Astrocyte (in vitro differentiated cells and primary cell): ENCODE results near the gene BUB1B. TPM values are rescaled to one million over a fixed set of nuclear protein-coding genes. Genes with fewer than 3 reads are reported as not detected.
"Not testable (repeated sequence)": the region's sequence is repeated elsewhere in the genome, so short reads cannot be mapped to it uniquely, and the experiment has no call there.

ENCODE experiments used
- DNase-seq: peaks from one replicate; pipeline ENCODE4 v3.0.0-alpha.2; 2010; ENCODE audit warnings: low read depth
- FAIRE-seq: peaks from 2 replicates; lab custom pipeline; 2011; peaks lifted over from hg19 to GRCh38; lab: Jason Lieb, UNC
- H2AFZ ChIP-seq: 2 replicates; pipeline ENCODE4 v1.6.0; 2012; ENCODE audit warnings: low read depth, low read length, inconsistent platforms
- H3K27ac ChIP-seq: 2 replicates; pipeline ENCODE4 v1.5.1; 2011; ENCODE audit warnings: low read depth, low read length, inconsistent platforms
- H3K27me3 ChIP-seq: 2 replicates; pipeline ENCODE4 v1.6.0; 2011; ENCODE audit warnings: low read length, inconsistent platforms; ENCODE audit not compliant: insufficient read depth
- H3K36me3 ChIP-seq: 2 replicates; pipeline ENCODE4 v1.5.1; 2011; ENCODE audit warnings: low read length, inconsistent platforms; ENCODE audit not compliant: insufficient read depth
- H3K4me1 ChIP-seq: 2 replicates; pipeline ENCODE4 v1.5.1; 2011; ENCODE audit warnings: low read length, inconsistent platforms; ENCODE audit not compliant: insufficient read depth
- H3K4me2 ChIP-seq: 2 replicates; pipeline ENCODE4 v1.6.0; 2012; ENCODE audit warnings: low read length, inconsistent platforms
- H3K4me3 ChIP-seq: 2 replicates; pipeline ENCODE4 v1.5.1; 2011; ENCODE audit warnings: low read depth, mild to moderate bottlenecking, low read length, inconsistent platforms; ENCODE audit not compliant: insufficient read depth
- H3K79me2 ChIP-seq: 2 replicates; pipeline ENCODE4 v1.6.0; 2012; ENCODE audit warnings: mild to moderate bottlenecking, low read length, inconsistent platforms; ENCODE audit not compliant: insufficient read depth
- H3K9ac ChIP-seq: 2 replicates; pipeline ENCODE4 v1.6.0; 2012; ENCODE audit warnings: mild to moderate bottlenecking, low read length, inconsistent platforms
- H3K9me3 ChIP-seq: 2 replicates; pipeline ENCODE4 v1.5.1; 2012; ENCODE audit warnings: low read depth, mild to moderate bottlenecking, low read length, inconsistent platforms; ENCODE audit not compliant: insufficient read depth
- H4K20me1 ChIP-seq: 2 replicates; pipeline ENCODE4 v1.6.0; 2012; ENCODE audit warnings: low read length, inconsistent platforms; ENCODE audit not compliant: insufficient read depth
- H3K27ac Mint-ChIP-seq: one replicate; pipeline ENCODE4 v1.8.0; 2021; ENCODE audit warnings: mild to moderate bottlenecking, mixed read lengths; ENCODE audit not compliant: unreplicated experiment
- H3K27me3 Mint-ChIP-seq: one replicate; pipeline ENCODE4 v1.8.0; 2021; ENCODE audit warnings: low read depth, mixed read lengths; ENCODE audit not compliant: unreplicated experiment
- H3K36me3 Mint-ChIP-seq: one replicate; pipeline ENCODE4 v1.8.0; 2021; ENCODE audit warnings: low read depth, mixed read lengths; ENCODE audit not compliant: unreplicated experiment
- H3K4me1 Mint-ChIP-seq: one replicate; pipeline ENCODE4 v1.8.0; 2021; ENCODE audit warnings: low read depth, mixed read lengths; ENCODE audit not compliant: unreplicated experiment
- H3K4me3 Mint-ChIP-seq: one replicate; pipeline ENCODE4 v1.8.0; 2021; ENCODE audit warnings: mild to moderate bottlenecking, moderate library complexity, mixed read lengths; ENCODE audit not compliant: unreplicated experiment
- H3K9me3 Mint-ChIP-seq: one replicate; pipeline ENCODE4 v1.8.0; 2021; ENCODE audit warnings: mild to moderate bottlenecking, mixed read lengths; ENCODE audit not compliant: unreplicated experiment
- EZH2 ChIP-seq: IDR thresholded peaks from 2 replicates; pipeline ENCODE4 v1.6.1; 2012; ENCODE audit warnings: mild to moderate bottlenecking, low read length, inconsistent platforms; ENCODE audit not compliant: insufficient read depth
- total RNA-seq: library from RNA; stranded (reverse); gene quantifications from 2 replicates; pipeline ENCODE4 v1.2.1, GENCODE V29; 2021
- TF ChIP-seq, protein P1 (sequence below): IDR thresholded peaks from 2 replicates; pipeline ENCODE4 v1.5.1; 2011; ENCODE audit warnings: low read depth, mild to moderate bottlenecking, inconsistent platforms, low read length, moderate library complexity; ENCODE audit not compliant: insufficient read depth

Gene BUB1B
- total RNA-seq, 1 donor from 2014 or later: 5.2 TPM

DNA sequence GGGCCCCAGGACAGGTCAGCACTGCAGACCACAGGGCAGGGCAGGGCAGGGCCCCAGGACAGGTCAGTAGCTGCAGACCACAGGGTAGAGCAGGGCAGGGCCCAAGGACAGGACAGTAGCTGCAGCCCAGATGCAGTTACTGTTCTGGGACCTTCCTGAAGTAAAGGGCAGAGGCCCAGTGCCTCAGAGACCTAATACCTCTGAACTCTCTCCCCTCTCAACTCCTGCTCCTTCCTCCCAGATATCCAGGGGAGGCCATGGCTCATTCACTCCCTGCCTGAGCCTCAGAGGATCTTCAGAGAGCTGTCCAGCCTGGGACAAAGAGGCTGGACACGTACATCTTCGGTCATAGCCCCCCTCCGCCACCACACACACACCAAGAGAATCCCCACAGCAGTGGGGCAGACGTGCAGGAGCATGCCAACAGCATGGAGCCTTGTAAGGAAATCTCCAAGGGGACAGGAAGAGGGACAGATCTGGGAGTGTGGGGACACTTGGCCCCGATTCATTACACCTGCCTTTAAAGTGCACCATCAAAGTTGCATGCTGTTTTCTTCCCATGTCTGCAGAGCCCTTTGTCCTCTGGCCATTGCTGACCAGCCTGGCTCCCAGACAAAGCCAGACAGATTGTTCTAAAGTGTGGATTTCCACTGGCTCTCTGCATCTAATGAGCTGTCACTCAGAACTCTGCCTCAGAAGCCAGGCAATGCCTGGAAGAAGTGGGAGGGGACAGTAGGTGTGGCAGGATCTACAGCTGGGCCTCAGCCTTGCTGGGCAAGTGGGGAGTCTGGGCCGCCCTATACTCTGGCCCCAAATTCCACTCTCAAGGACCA, 24.2 kb upstream of the BUB1B start:
- Mint-ChIP-seq H3K36me3 (no peaks in the 10 kb centered on the region), H3K9me3 (no peaks in the 10 kb centered on the region), H3K4me3 (no peak overlapping the region), H3K27ac (no peak overlapping the region), H3K4me1 (peaks cover 12% of the 10 kb centered on the region), H3K27me3 (peaks cover 3% of the 10 kb centered on the region)
- TF ChIP-seq, protein P1, sequence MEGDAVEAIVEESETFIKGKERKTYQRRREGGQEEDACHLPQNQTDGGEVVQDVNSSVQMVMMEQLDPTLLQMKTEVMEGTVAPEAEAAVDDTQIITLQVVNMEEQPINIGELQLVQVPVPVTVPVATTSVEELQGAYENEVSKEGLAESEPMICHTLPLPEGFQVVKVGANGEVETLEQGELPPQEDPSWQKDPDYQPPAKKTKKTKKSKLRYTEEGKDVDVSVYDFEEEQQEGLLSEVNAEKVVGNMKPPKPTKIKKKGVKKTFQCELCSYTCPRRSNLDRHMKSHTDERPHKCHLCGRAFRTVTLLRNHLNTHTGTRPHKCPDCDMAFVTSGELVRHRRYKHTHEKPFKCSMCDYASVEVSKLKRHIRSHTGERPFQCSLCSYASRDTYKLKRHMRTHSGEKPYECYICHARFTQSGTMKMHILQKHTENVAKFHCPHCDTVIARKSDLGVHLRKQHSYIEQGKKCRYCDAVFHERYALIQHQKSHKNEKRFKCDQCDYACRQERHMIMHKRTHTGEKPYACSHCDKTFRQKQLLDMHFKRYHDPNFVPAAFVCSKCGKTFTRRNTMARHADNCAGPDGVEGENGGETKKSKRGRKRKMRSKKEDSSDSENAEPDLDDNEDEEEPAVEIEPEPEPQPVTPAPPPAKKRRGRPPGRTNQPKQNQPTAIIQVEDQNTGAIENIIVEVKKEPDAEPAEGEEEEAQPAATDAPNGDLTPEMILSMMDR: no peak
- no peak for TF ChIP-seq EZH2
- Histone ChIP-seq H3K27ac (no peak overlapping the region), H2AFZ (no peak overlapping the region), H3K4me2 (no peak overlapping the region), H3K36me3 (no peaks in the 10 kb centered on the region), H3K4me1 (no peaks in the 10 kb centered on the region), H3K9me3 (no peaks in the 10 kb centered on the region), H4K20me1 (peaks cover 3% of the 10 kb centered on the region), H3K79me2 (no peaks in the 10 kb centered on the region), H3K27me3 (no peaks in the 10 kb centered on the region), H3K4me3 (no peak overlapping the region), H3K9ac (no peak overlapping the region)
- FAIRE-seq (no peak), DNase-seq (no peak)

DNA sequence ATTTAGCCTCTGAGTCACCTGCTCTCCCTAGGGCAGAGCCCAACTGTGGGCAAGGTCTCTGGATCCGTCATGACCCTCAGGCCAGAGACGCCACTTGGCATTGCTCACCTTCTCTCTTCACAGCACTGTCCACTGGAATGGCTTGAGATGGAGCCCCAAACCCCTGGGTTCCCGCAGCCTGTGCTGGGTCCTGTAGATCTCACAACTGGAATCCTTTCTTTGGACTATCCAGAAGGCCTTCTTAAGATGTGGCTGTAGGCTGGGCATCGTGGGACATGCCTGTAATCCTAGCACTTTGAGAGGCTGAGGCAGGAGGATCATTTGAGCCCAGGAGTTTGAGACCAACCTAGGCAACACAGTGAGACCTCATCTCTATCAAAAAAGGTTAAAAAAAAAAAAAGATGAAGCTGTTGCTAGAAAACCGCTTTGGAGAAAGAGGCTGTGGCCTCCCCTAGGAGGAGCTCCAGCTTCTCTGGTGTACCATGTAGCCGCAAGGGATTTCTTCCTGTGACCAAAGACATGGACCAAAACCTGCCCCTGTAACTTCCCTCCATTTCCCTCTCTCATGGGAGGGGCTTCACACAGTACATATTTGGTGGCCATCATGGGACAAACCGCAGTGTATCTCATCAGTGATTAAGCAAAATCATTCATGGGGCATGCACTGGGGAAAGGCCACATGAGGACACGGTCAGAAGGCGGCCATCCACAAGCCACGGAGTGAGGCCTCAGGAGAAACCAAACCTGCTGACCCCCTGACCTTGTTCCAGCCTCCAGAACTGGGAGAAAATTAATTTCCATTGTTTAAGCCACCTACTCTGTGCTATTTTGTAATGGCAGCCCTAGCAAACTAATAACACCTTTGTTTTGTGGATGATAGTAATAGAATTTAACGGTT, 23.3 kb upstream of the BUB1B start:
- Mint-ChIP-seq H3K4me3 (no peak overlapping the region), H3K27me3 (peaks cover 4% of the 10 kb centered on the region), H3K4me1 (peaks cover 12% of the 10 kb centered on the region), H3K36me3 (no peaks in the 10 kb centered on the region), H3K27ac (no peak overlapping the region), H3K9me3 (no peaks in the 10 kb centered on the region)
- no peak for TF ChIP-seq EZH2
- TF ChIP-seq, protein P1: no peak
- no peaks in the 10 kb centered on the region for H3K9me3 ChIP-seq
- H3K4me3 ChIP-seq: no peak overlapping the region
- H3K27ac ChIP-seq: no peak overlapping the region
- H3K9ac ChIP-seq: no peak overlapping the region
- no peaks in the 10 kb centered on the region for H3K27me3 ChIP-seq
- H2AFZ ChIP-seq: no peak overlapping the region
- H3K36me3 ChIP-seq: no peaks in the 10 kb centered on the region
- DNase-seq: no peak
- H3K79me2 ChIP-seq: no peaks in the 10 kb centered on the region
- FAIRE-seq: no peak
- H3K4me2 ChIP-seq: no peak overlapping the region
- H3K4me1 ChIP-seq: no peaks in the 10 kb centered on the region
- peaks cover 3% of the 10 kb centered on the region for H4K20me1 ChIP-seq

DNA sequence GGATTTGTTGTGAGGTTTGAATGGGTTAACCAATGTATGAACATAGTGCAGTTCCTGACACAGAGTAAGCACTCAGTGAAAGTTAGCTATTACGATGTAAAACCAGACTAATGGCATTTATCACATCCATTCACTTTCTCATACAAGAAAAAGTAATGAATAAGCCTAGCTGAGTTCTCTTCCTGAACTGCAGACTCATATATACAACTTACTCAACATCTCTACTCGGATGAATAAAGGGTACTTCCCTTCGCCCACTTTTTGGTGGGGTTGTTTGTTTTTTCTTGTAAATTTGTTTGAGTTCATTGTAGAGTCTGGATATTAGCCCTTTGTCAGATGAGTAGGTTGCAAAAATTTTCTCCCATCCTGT, 22.7 kb upstream of the BUB1B start:
- H3K4me1 ChIP-seq, H3K36me3 ChIP-seq, DNase-seq, H3K27me3 Mint-ChIP-seq, H3K9me3 ChIP-seq, H3K9ac ChIP-seq, FAIRE-seq, H3K4me3 ChIP-seq, H2AFZ ChIP-seq, H4K20me1 ChIP-seq, H3K4me3 Mint-ChIP-seq, H3K27me3 ChIP-seq, H3K79me2 ChIP-seq, H3K36me3 Mint-ChIP-seq, H3K27ac ChIP-seq, H3K4me2 ChIP-seq, H3K27ac Mint-ChIP-seq, H3K9me3 Mint-ChIP-seq: not testable (repeated sequence)
- H3K4me1 Mint-ChIP-seq: peaks cover 12% of the 10 kb centered on the region
